Neural progenitor cell (in vitro differentiated cells): ENCODE data around the gene FNIP2. TPM values are rescaled to one million over a fixed set of nuclear protein-coding genes. Genes with fewer than 3 reads are reported as not detected.
"Not testable (repeated sequence)": the region's sequence is repeated elsewhere in the genome, so short reads cannot be mapped to it uniquely, and the experiment has no call there.

Experiments
- DNase-seq: peaks from one replicate; pipeline ENCODE4 v3.0.0-alpha.2; 2016; ENCODE audit warnings: low spot score
- H2AFZ ChIP-seq: fragments of 200-600 bp; sonication (generic); replicated peaks from 2 replicates; pipeline ENCODE4 v1.6.1; 2016; ENCODE audit warnings: antibody characterized with exemption
- H3F3A ChIP-seq: fragments of 200-600 bp; sonication (generic); 2 replicates; pipeline ENCODE4 v1.6.1; 2016; ENCODE audit warnings: antibody characterized with exemption, low read depth
- H3K27ac ChIP-seq: fragments of 200-600 bp; sonication (generic); 2 replicates; pipeline ENCODE4 v1.5.1; 2016; ENCODE audit warnings: mild to moderate bottlenecking
- H3K27me3 ChIP-seq: fragments of 200-600 bp; sonication (generic); 2 replicates; pipeline ENCODE4 v1.6.1; 2016; ENCODE audit warnings: mild to moderate bottlenecking, moderate library complexity
- H3K36me3 ChIP-seq: fragments of 200-600 bp; sonication (generic); 2 replicates; pipeline ENCODE4 v1.5.1; 2016
- H3K4me1 ChIP-seq: fragments of 200-600 bp; sonication (generic); 2 replicates; pipeline ENCODE4 v1.6.1; 2016; ENCODE audit warnings: mixed run types
- H3K4me2 ChIP-seq: fragments of 200-600 bp; sonication (generic); 2 replicates; pipeline ENCODE4 v1.6.1; 2016
- H3K4me3 ChIP-seq: fragments of 200-600 bp; sonication (generic); 2 replicates; pipeline ENCODE4 v1.5.1; 2016
- H3K79me2 ChIP-seq: fragments of 200-600 bp; sonication (generic); 2 replicates; pipeline ENCODE4 v1.6.1; 2016; ENCODE audit warnings: low read depth
- H3K9ac ChIP-seq: fragments of 200-600 bp; sonication (generic); 2 replicates; pipeline ENCODE4 v1.6.1; 2016
- H3K9me3 ChIP-seq: fragments of 200-600 bp; sonication (generic); 2 replicates; pipeline ENCODE4 v1.5.1; 2016; ENCODE audit warnings: low read depth
- H4K20me1 ChIP-seq: fragments of 200-600 bp; sonication (generic); 2 replicates; pipeline ENCODE4 v1.6.1; 2016; ENCODE audit warnings: low read depth
- H3K27ac Mint-ChIP-seq: 3 replicates; pipeline ENCODE4 v1.8.0; 2021; ENCODE audit warnings: mixed read lengths
- H3K27me3 Mint-ChIP-seq: 2 replicates; pipeline ENCODE4 v1.8.0; 2022; ENCODE audit warnings: low read depth, mild to moderate bottlenecking, inconsistent platforms, moderate library complexity, mixed read lengths; ENCODE audit not compliant: insufficient read depth
- H3K36me3 Mint-ChIP-seq: 3 replicates; pipeline ENCODE4 v1.8.0; 2021; ENCODE audit warnings: mixed read lengths
- H3K4me1 Mint-ChIP-seq: 3 replicates; pipeline ENCODE4 v1.8.0; 2021; ENCODE audit warnings: mixed read lengths
- H3K4me3 Mint-ChIP-seq: 3 replicates; pipeline ENCODE4 v1.8.0; 2021; ENCODE audit warnings: mild to moderate bottlenecking, moderate library complexity, mixed read lengths
- H3K9me3 Mint-ChIP-seq: 3 replicates; pipeline ENCODE4 v1.8.0; 2020; ENCODE audit warnings: mixed read lengths
- EZH2 ChIP-seq: fragments of 200-600 bp; sonication (generic); IDR thresholded peaks from 2 replicates; pipeline ENCODE4 v1.6.1; 2017; ENCODE audit warnings: antibody characterized with exemption, mild to moderate bottlenecking, moderate library complexity
- EZH2phosphoT487 ChIP-seq: fragments of 200-600 bp; sonication (generic); IDR thresholded peaks from 2 replicates; pipeline ENCODE4 v1.6.1; 2017; ENCODE audit warnings: antibody characterized with exemption
- total RNA-seq: library from RNA; depleted of rRNA; stranded (reverse); fragments of >200 nt; gene quantifications from 2 replicates; pipeline ENCODE4 v1.2.3, GENCODE V29; 2015; ENCODE audit warnings: low replicate concordance
- TF ChIP-seq, protein P1 (sequence below): fragments of 200-600 bp; sonication (generic); IDR thresholded peaks from 2 replicates; pipeline ENCODE4 v1.5.1; 2017; ENCODE audit warnings: antibody characterized with exemption, mild to moderate bottlenecking

The FNIP2 gene
- total RNA-seq, 1 donor from 2014 or later: 10.5 TPM

DNA sequence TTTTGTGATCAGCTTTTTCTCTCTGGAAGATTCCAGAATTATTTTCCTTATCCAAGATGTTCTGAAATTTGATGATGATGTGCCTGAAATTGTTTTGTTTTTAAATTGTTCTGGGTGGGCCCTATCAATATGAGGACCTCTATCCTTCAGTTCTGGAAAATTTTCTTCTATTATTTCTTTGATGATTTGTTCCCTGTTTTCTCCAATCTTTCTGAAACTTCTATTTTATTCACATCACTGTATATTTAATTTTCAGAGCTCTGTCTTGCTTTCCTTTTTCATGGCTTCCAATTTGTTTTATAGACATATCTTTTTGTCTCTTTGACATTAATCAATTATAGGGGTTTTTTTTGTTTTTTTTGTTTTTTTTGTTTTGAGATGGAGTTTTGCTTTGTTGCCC is 12.2 kb upstream of the FNIP2 start:
- Mint-ChIP-seq H3K27me3 (peaks cover 7% of the 10 kb centered on the region), H3K27ac (no peak overlapping the region), H3K4me3 (no peak overlapping the region), H3K36me3 (peaks cover 3% of the 10 kb centered on the region), H3K4me1 (no peaks in the 10 kb centered on the region), H3K9me3 (peaks cover 11% of the 10 kb centered on the region)
- no peaks in the 10 kb centered on the region for H3K79me2 ChIP-seq
- no peaks in the 10 kb centered on the region for H4K20me1 ChIP-seq
- H3K4me1 ChIP-seq: no peaks in the 10 kb centered on the region
- H3K4me2 ChIP-seq: no peak overlapping the region
- H3K36me3 ChIP-seq: no peaks in the 10 kb centered on the region
- H3K27me3 ChIP-seq: no peaks in the 10 kb centered on the region
- H3K27ac ChIP-seq: no peak overlapping the region
- H3K9me3 ChIP-seq: peaks cover 4% of the 10 kb centered on the region
- DNase-seq: no peak
- no peak overlapping the region for H3K9ac ChIP-seq
- no peak for TF ChIP-seq EZH2phosphoT487
- TF ChIP-seq, protein P1, sequence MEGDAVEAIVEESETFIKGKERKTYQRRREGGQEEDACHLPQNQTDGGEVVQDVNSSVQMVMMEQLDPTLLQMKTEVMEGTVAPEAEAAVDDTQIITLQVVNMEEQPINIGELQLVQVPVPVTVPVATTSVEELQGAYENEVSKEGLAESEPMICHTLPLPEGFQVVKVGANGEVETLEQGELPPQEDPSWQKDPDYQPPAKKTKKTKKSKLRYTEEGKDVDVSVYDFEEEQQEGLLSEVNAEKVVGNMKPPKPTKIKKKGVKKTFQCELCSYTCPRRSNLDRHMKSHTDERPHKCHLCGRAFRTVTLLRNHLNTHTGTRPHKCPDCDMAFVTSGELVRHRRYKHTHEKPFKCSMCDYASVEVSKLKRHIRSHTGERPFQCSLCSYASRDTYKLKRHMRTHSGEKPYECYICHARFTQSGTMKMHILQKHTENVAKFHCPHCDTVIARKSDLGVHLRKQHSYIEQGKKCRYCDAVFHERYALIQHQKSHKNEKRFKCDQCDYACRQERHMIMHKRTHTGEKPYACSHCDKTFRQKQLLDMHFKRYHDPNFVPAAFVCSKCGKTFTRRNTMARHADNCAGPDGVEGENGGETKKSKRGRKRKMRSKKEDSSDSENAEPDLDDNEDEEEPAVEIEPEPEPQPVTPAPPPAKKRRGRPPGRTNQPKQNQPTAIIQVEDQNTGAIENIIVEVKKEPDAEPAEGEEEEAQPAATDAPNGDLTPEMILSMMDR: no peak
- no peak for TF ChIP-seq EZH2
- no peak overlapping the region for H2AFZ ChIP-seq
- no peak overlapping the region for H3K4me3 ChIP-seq
- no peaks in the 10 kb centered on the region for H3F3A ChIP-seq

DNA sequence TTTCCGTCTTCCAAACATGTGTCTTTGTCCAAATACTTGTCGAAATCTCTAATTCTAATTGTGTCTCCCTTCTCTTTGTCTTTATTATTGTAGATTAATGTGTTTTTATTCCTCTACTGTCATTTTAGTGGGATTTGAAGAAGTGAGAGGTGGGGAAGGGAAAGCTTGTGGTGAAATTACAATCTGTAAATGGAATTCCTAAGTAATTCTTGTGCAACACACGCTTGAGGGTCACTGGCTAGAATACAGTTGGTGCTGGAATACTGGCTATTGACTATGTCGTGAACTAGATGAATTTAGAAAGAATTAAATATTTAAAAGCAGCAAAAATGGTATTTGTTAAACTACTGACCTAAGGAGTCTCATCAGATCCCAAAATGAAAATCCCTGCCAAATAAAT is 10.7 kb upstream of the FNIP2 start:
- Histone ChIP-seq H3K79me2 (no peaks in the 10 kb centered on the region), H3K27me3 (no peaks in the 10 kb centered on the region), H3K4me3 (no peak overlapping the region), H3K4me1 (no peaks in the 10 kb centered on the region), H2AFZ (no peak overlapping the region), H4K20me1 (no peaks in the 10 kb centered on the region), H3K4me2 (no peak overlapping the region), H3F3A (no peaks in the 10 kb centered on the region), H3K36me3 (no peaks in the 10 kb centered on the region), H3K9ac (no peak overlapping the region), H3K9me3 (peaks cover 4% of the 10 kb centered on the region), H3K27ac (no peak overlapping the region)
- Mint-ChIP-seq H3K36me3 (peaks cover 3% of the 10 kb centered on the region), H3K4me1 (no peaks in the 10 kb centered on the region), H3K4me3 (no peak overlapping the region), H3K27me3 (peaks cover 7% of the 10 kb centered on the region), H3K27ac (no peak overlapping the region), H3K9me3 (peaks cover 11% of the 10 kb centered on the region)
- TF ChIP-seq EZH2: no peak
- TF ChIP-seq, protein P1: no peak
- TF ChIP-seq EZH2phosphoT487: no peak
- DNase-seq: no peak

DNA sequence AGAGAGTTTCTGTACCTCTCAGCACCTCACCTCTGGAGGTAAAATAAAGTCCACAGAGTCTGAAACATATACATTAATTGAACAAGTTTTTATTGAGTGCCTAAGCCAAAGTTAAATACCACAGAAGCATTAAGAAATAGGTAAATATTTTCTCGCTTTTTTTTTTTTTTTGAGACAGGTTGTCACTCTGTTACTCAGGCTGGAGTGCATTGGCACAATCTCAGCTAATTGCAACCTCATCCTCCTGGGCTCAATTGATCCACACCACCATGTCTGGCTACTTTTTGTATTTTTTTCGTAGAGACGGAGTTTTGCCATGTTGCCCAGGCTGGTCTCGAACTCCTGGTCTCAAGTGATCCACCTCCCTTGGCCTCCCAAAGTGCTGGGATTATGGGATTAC is 10.1 kb upstream of the FNIP2 start:
- Mint-ChIP-seq H3K4me3 (no peak overlapping the region), H3K27ac (no peak overlapping the region), H3K9me3 (peaks cover 11% of the 10 kb centered on the region), H3K36me3 (peaks cover 3% of the 10 kb centered on the region), H3K27me3 (peaks cover 7% of the 10 kb centered on the region), H3K4me1 (no peaks in the 10 kb centered on the region)
- H3K4me3 ChIP-seq: no peak overlapping the region
- H3K27ac ChIP-seq: no peak overlapping the region
- TF ChIP-seq EZH2: no peak
- TF ChIP-seq, protein P1: no peak
- TF ChIP-seq EZH2phosphoT487: no peak
- no peak overlapping the region for H3K4me2 ChIP-seq
- no peaks in the 10 kb centered on the region for H3K27me3 ChIP-seq
- no peaks in the 10 kb centered on the region for H3F3A ChIP-seq
- peaks cover 4% of the 10 kb centered on the region for H3K9me3 ChIP-seq
- no peaks in the 10 kb centered on the region for H3K79me2 ChIP-seq
- H4K20me1 ChIP-seq: no peaks in the 10 kb centered on the region
- H3K4me1 ChIP-seq: no peaks in the 10 kb centered on the region
- H2AFZ ChIP-seq: no peak overlapping the region
- H3K9ac ChIP-seq: no peak overlapping the region
- DNase-seq: no peak
- no peaks in the 10 kb centered on the region for H3K36me3 ChIP-seq

DNA sequence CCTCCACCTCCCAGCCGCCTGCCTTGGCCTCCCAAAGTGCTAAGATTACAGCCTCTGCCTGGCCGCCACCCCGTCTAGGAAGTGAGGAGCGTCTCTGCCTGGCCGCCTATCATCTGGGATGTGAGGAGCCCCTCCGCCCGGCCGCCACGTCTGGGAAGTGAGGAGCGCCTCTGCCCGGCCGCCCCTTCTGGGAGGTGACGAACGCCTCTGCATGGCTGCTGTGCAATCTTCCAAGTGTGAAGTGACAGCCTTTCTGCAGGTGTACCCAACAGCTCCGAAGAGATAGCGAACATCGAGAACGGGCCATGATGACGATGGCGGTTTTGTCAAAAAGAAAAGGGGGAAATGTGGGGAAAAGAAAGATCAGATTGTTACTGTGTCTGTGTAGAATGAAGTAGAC is 9.3 kb upstream of the FNIP2 start:
- H3K4me1 Mint-ChIP-seq, H3K4me3 ChIP-seq, H3K9me3 ChIP-seq, H3K36me3 ChIP-seq, H3K36me3 Mint-ChIP-seq, H3K4me3 Mint-ChIP-seq, H3K9ac ChIP-seq, H2AFZ ChIP-seq, H4K20me1 ChIP-seq, H3K79me2 ChIP-seq, H3F3A ChIP-seq, H3K4me2 ChIP-seq, DNase-seq, H3K27me3 ChIP-seq, H3K4me1 ChIP-seq, H3K27ac Mint-ChIP-seq, H3K27ac ChIP-seq, H3K27me3 Mint-ChIP-seq: not testable (repeated sequence)
- H3K9me3 Mint-ChIP-seq: peaks cover 11% of the 10 kb centered on the region
